ENCODE results near the gene HOXB6. TPM values are rescaled to one million over a fixed set of nuclear protein-coding genes. Genes with fewer than 3 reads are reported as not detected.
A peak's percentile ranks its signal among the peaks of the same experiment; 100 is the strongest.

Gene HOXB6
- total RNA-seq, 1 experiment from 2014 or later, result 196 TPM

DNA sequence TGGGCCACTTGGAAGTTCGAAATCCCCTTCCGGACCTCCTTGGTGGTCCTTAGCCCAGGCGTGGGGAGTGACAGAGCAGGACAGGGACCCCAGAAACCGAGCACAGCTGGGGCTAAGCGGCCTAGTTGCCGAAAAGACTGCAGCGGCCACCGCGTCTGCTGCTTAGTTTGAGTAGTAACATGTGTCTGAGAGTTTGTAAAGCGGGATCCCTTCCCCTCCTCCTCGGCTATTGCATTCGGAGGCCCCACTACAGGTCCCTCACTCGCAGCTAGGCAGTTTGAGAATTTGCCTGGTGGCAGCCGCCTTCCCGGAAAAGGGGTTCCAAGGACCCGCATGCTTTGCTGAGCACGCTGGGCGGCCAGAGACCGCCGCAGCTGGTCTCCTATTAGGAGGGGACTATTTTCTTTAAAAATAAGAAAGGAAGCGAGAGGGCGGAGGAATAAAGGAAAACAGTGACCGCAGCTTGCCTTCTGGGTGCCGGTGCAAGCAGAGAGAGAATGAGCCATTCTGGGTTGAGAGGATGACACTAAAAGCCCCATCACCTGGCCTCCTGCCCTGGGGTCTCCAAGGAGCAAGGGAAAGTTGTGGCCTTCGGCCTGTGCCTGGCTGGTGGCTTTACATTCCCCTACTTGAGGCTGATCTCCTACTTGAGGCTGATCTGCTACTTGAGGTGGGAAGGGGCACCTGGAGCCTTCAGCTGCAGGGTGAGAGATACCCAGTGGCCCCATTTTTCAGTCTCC lies 10.1 kb downstream of the HOXB6 start:
- H3K4me1 ChIP-seq (ENCODE audit: control insufficient read depth, insufficient read depth, low read length), result peaks cover 64% of the 10 kb centered on the region
- TF ChIP-seq SIN3A (IDR thresholded peaks at IDR 0.05; ENCODE audit: borderline replicate concordance, insufficient read depth, low read depth, low read length) (0 out of 2 replicates have a peak, but pooled peaks have one; percentile 32), POLR2AphosphoS5 (IDR thresholded peaks at IDR 0.05; ENCODE audit: low read depth, low read length) (peak; percentile 55), TCF7L2 (IDR thresholded peaks at IDR 0.05; ENCODE audit: low read depth, low read length) (no peak)
- TF ChIP-seq, protein P1, sequence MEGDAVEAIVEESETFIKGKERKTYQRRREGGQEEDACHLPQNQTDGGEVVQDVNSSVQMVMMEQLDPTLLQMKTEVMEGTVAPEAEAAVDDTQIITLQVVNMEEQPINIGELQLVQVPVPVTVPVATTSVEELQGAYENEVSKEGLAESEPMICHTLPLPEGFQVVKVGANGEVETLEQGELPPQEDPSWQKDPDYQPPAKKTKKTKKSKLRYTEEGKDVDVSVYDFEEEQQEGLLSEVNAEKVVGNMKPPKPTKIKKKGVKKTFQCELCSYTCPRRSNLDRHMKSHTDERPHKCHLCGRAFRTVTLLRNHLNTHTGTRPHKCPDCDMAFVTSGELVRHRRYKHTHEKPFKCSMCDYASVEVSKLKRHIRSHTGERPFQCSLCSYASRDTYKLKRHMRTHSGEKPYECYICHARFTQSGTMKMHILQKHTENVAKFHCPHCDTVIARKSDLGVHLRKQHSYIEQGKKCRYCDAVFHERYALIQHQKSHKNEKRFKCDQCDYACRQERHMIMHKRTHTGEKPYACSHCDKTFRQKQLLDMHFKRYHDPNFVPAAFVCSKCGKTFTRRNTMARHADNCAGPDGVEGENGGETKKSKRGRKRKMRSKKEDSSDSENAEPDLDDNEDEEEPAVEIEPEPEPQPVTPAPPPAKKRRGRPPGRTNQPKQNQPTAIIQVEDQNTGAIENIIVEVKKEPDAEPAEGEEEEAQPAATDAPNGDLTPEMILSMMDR (IDR thresholded peaks at IDR 0.05), result no peak
- TF ChIP-seq, protein P2, sequence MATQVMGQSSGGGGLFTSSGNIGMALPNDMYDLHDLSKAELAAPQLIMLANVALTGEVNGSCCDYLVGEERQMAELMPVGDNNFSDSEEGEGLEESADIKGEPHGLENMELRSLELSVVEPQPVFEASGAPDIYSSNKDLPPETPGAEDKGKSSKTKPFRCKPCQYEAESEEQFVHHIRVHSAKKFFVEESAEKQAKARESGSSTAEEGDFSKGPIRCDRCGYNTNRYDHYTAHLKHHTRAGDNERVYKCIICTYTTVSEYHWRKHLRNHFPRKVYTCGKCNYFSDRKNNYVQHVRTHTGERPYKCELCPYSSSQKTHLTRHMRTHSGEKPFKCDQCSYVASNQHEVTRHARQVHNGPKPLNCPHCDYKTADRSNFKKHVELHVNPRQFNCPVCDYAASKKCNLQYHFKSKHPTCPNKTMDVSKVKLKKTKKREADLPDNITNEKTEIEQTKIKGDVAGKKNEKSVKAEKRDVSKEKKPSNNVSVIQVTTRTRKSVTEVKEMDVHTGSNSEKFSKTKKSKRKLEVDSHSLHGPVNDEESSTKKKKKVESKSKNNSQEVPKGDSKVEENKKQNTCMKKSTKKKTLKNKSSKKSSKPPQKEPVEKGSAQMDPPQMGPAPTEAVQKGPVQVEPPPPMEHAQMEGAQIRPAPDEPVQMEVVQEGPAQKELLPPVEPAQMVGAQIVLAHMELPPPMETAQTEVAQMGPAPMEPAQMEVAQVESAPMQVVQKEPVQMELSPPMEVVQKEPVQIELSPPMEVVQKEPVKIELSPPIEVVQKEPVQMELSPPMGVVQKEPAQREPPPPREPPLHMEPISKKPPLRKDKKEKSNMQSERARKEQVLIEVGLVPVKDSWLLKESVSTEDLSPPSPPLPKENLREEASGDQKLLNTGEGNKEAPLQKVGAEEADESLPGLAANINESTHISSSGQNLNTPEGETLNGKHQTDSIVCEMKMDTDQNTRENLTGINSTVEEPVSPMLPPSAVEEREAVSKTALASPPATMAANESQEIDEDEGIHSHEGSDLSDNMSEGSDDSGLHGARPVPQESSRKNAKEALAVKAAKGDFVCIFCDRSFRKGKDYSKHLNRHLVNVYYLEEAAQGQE (IDR thresholded peaks at IDR 0.05; ENCODE audit: insufficient read depth in 1 of 2, low read depth in 2 of 2, low read length in 1 of 2), result no peak; a peak in 1 of 4 replicates
- DNase-seq (ENCODE audit: low read depth, low spot score), result no peak
- POLR2A ChIA-PET, result interaction anchor here (0.7 to 1.0 kb wide), 7 partner anchors 12 to 371 kb away, joined by 4 to 11 read pairs (median 8); no protein-coding TSS in a partner anchor
- CTCF ChIA-PET, result interaction anchor here (0.6 to 1.5 kb wide), 7 partner anchors 14 to 673 kb away, joined by 3 to 8 read pairs (median 3); no protein-coding TSS in a partner anchor
- BruUV-seq (replicated peaks), result no TSS peak
- peak overlapping the region; percentile 99 for H3K27ac ChIP-seq (ENCODE audit: low read length)
- in situ Hi-C loops (cut with HindIII; ENCODE audit: low pct_unique_long_range_greater_than_20kb, low sequenced_read_pairs), result no loop called here
- peak overlapping the region; percentile 70 to 99 for H3K4me3 ChIP-seq (ENCODE audit: low read depth in 2 of 2, low read length in 2 of 2)
- intact Hi-C loops (cut with micrococcal nuclease; ENCODE audit: unreplicated experiment), result no loop called here
- H3K27me3 ChIP-seq (ENCODE audit: control insufficient read depth, insufficient read depth, low read length), result no peaks in the 10 kb centered on the region
- H3K9me3 ChIP-seq (ENCODE audit: control insufficient read depth, insufficient read depth, low read depth, low read length), result no peaks in the 10 kb centered on the region
- no peak for ATAC-seq
- H3K36me3 ChIP-seq (ENCODE audit: control insufficient read depth, insufficient read depth, low read length), result no peaks in the 10 kb centered on the region; the same call in 1 of the 2 replicates

DNA sequence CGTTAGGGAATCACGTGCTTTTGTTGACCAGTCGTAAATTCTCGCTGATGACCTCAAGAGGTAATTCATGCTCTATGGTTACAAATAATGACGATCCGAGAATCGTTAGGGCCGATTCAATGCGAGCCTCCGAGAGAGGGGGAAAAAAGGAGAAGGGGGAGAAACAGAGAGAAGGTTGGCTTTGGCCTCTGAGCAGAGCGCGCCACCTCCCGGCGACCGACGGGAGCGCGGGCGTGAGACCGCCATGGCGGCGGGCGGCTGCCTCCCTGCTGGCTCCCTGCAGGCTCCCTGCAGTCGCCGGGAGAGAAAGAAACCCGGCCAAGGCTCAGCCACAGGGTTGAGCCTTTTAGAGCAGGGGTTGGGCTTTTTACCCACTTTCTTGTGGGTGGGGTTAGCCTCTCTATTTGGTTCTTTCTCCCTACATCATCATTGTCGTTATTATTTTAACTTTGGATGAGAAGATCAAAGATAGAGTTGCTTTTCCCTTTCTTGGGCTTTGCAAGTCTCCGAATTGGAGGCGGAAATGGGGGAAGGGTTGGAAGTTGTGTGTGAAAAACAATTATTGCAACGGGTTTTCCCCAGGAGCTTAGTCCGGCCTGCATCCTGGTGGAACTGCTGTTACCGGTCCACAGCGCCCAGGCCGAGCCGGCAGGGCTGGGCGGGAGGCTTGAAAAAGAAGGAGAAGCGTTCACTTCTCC lies 10.8 kb downstream of the HOXB6 start:
- TF ChIP-seq, protein P2 (IDR thresholded peaks at IDR 0.05; ENCODE audit: insufficient read depth in 1 of 2, low read depth in 2 of 2, low read length in 1 of 2), result peak in 1 of 2 experiments; percentile 36; a peak in 1 of 4 replicates
- TF ChIP-seq TCF7L2 (IDR thresholded peaks at IDR 0.05; ENCODE audit: low read depth, low read length) (peak; percentile 93), SIN3A (IDR thresholded peaks at IDR 0.05; ENCODE audit: borderline replicate concordance, insufficient read depth, low read depth, low read length) (peak; percentile 91; the same call in 1 of the 2 replicates), POLR2AphosphoS5 (IDR thresholded peaks at IDR 0.05; ENCODE audit: low read depth, low read length) (peak; percentile 96)
- TF ChIP-seq, protein P1 (IDR thresholded peaks at IDR 0.05), result peak; percentile 100
- intact Hi-C loops (cut with micrococcal nuclease; ENCODE audit: unreplicated experiment), result no loop called here
- POLR2A ChIA-PET, result interaction anchor here (0.7 to 1.0 kb wide), 6 partner anchors 10 to 370 kb away, joined by 3 to 11 read pairs (median 6); no protein-coding TSS in a partner anchor
- BruUV-seq (replicated peaks), result no TSS peak
- peak; percentile 51 for ATAC-seq
- CTCF ChIA-PET, result interaction anchor here (0.6 to 1.5 kb wide), 7 partner anchors 15 to 673 kb away, joined by 3 to 8 read pairs (median 3); no protein-coding TSS in a partner anchor
- peak overlapping the region; percentile 99 for H3K27ac ChIP-seq (ENCODE audit: low read length)
- peaks cover 64% of the 10 kb centered on the region for H3K4me1 ChIP-seq (ENCODE audit: control insufficient read depth, insufficient read depth, low read length)
- H3K36me3 ChIP-seq (ENCODE audit: control insufficient read depth, insufficient read depth, low read length), result no peaks in the 10 kb centered on the region; the same call in 1 of the 2 replicates
- no peaks in the 10 kb centered on the region for H3K27me3 ChIP-seq (ENCODE audit: control insufficient read depth, insufficient read depth, low read length)
- H3K9me3 ChIP-seq (ENCODE audit: control insufficient read depth, insufficient read depth, low read depth, low read length), result no peaks in the 10 kb centered on the region
- no peak for DNase-seq (ENCODE audit: low read depth, low spot score)
- peak overlapping the region; percentile 70 to 99 for H3K4me3 ChIP-seq (ENCODE audit: low read depth in 2 of 2, low read length in 2 of 2)
- in situ Hi-C loops (cut with HindIII; ENCODE audit: low pct_unique_long_range_greater_than_20kb, low sequenced_read_pairs), result no loop called here
